ENCODE data around the gene COL7A1. TPM values are rescaled to one million over a fixed set of nuclear protein-coding genes. Genes with fewer than 3 reads are reported as not detected.
A peak's percentile ranks its signal among the peaks of the same experiment; 100 is the strongest.

The COL7A1 gene
- total RNA-seq, 2 donors from 2014 or later: 15.7 to 16.6 TPM

DNA sequence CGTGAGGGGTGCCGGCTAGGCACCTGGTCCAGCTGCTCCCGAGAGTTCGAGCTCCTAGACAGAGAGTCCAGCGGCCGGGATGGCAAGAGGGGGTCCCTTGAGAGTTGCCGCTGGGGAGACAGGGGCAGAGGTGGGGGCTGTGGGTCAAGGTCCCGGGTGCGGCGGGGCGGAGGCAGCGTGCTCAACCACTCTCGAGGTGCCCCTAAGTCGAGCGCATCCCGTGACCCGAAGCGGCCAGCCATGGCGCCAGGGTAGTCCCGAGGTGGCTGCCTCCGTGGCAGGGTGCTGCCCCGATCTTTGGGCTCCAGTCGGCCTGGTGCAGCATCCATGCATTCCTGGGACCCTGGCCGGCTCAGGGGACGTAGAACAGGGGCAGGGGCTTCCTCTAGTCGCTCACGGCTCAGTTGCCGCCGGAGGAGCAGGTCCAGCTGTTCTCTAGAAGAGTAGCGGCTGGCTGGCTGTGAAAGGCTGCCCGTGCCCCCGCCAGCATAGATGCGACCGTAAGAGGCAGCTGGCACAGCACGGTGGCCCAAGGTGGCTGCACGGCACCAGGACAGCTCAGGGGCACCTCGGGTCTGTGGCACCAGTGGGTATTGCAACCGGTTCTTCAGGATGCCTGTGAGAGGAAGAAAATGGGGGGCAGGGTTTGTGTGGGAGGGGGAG is 44.9 kb upstream of the COL7A1 start:
- Mint-ChIP-seq H3K9me3 (no peaks in the 10 kb centered on the region), H3K36me3 (ENCODE audit: low read depth) (peaks cover 28% of the 10 kb centered on the region), H3K4me3 (no peak overlapping the region), H3K27me3 (ENCODE audit: insufficient read depth) (no peaks in the 10 kb centered on the region), H3K27ac (no peak overlapping the region), H3K4me1 (peaks cover 15% of the 10 kb centered on the region)
- TF ChIP-seq, protein P1, sequence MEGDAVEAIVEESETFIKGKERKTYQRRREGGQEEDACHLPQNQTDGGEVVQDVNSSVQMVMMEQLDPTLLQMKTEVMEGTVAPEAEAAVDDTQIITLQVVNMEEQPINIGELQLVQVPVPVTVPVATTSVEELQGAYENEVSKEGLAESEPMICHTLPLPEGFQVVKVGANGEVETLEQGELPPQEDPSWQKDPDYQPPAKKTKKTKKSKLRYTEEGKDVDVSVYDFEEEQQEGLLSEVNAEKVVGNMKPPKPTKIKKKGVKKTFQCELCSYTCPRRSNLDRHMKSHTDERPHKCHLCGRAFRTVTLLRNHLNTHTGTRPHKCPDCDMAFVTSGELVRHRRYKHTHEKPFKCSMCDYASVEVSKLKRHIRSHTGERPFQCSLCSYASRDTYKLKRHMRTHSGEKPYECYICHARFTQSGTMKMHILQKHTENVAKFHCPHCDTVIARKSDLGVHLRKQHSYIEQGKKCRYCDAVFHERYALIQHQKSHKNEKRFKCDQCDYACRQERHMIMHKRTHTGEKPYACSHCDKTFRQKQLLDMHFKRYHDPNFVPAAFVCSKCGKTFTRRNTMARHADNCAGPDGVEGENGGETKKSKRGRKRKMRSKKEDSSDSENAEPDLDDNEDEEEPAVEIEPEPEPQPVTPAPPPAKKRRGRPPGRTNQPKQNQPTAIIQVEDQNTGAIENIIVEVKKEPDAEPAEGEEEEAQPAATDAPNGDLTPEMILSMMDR (conservative IDR thresholded peaks at IDR 0.05): no peak
- DNase-seq: no peak
- no peak overlapping the region for H3K4me3 ChIP-seq (ENCODE audit: low read length)
- no peak overlapping the region for H3K27ac ChIP-seq (ENCODE audit: low read depth, low read length)
- no peaks in the 10 kb centered on the region for H3K9me3 ChIP-seq (ENCODE audit: control insufficient read depth, low read length)
- no peaks in the 10 kb centered on the region for H3K27me3 ChIP-seq (ENCODE audit: control insufficient read depth, insufficient read depth, low read length, poor library complexity, severe bottlenecking)
- 92 to 97% methylated on average over 24 to 38 of the region's 38 CpGs for WGBS, 2 experiments (ENCODE audit: insufficient coverage in 1 of 2, insufficient read length in 1 of 2)
- H3K9ac ChIP-seq (ENCODE audit: extremely low read depth, low read length, poor library complexity, severe bottlenecking): no peak overlapping the region
- peaks cover 15% of the 10 kb centered on the region for H3K36me3 ChIP-seq (ENCODE audit: control insufficient read depth, insufficient read depth, low read length)
- H3K4me1 ChIP-seq (ENCODE audit: control insufficient read depth, insufficient read depth, low read length): peaks cover 11% of the 10 kb centered on the region

DNA sequence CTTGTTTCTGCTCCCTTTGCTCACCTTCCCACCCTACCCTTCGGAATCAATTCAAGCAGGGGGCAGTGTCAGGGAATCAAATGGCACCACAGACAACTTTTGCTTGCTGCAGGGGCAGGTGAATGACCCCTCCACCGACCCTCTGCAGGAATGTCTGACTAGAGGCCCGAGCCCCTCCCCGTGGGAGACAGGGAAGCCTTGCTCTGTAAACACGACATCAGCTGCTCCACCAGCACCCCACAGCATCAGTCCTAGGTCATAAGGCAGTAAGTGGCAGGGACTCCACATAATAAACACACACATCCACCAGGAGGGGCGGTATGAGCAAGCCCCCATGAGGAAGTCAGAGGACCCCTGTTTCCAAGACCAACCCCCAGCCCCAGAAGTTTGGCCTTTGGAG is 42.2 kb upstream of the COL7A1 start:
- H3K27me3 ChIP-seq (ENCODE audit: control insufficient read depth, insufficient read depth, low read length, poor library complexity, severe bottlenecking): no peaks in the 10 kb centered on the region
- Mint-ChIP-seq H3K27ac (peak overlapping the region; percentile 86), H3K4me3 (peak overlapping the region; percentile 70), H3K4me1 (peaks cover 21% of the 10 kb centered on the region), H3K9me3 (no peaks in the 10 kb centered on the region), H3K36me3 (ENCODE audit: low read depth) (peaks cover 27% of the 10 kb centered on the region), H3K27me3 (ENCODE audit: insufficient read depth) (no peaks in the 10 kb centered on the region)
- no peak overlapping the region for H3K27ac ChIP-seq (ENCODE audit: low read depth, low read length)
- H3K9me3 ChIP-seq (ENCODE audit: control insufficient read depth, low read length): no peaks in the 10 kb centered on the region
- 76 to 83% methylated on average over 1 to 6 of the region's 6 CpGs for WGBS, 2 experiments (ENCODE audit: insufficient coverage in 1 of 2, insufficient read length in 1 of 2)
- peak; percentile 62 for DNase-seq
- H3K4me1 ChIP-seq (ENCODE audit: control insufficient read depth, insufficient read depth, low read length): peaks cover 11% of the 10 kb centered on the region
- H3K9ac ChIP-seq (ENCODE audit: extremely low read depth, low read length, poor library complexity, severe bottlenecking): no peak overlapping the region
- TF ChIP-seq, protein P1 (conservative IDR thresholded peaks at IDR 0.05): no peak
- H3K4me3 ChIP-seq (ENCODE audit: low read length): no peak overlapping the region
- peaks cover 23% of the 10 kb centered on the region for H3K36me3 ChIP-seq (ENCODE audit: control insufficient read depth, insufficient read depth, low read length)

DNA sequence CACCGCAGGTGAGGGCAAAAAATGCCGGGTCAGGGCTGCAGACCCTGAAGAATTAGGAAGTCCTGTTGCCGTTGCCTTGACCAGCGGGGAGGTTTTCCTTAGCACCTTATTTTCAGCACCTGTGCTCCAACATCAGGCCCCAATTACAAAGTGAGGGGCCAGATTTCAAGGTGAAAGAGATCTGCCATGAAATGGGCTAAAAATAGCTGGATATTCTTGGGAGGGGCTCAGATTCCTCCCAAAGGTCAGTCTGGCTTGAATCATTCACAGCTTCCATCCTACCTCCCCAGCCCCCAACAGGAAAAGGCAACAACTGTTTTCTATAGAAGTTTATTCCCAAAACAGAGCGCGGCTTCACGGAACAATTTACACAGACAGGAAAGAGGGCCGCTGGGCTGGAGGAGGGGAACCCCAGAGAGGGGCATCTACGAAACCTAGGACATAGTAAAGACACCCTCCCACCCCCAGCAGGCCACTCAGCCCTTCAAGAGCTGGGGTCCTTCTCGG is 41.1 kb upstream of the COL7A1 start:
- peaks cover 26% of the 10 kb centered on the region for H3K36me3 Mint-ChIP-seq (ENCODE audit: low read depth)
- 33% methylated on average over 10 of the region's 10 CpGs; no CpG with 5 or more reads in 1 of the 2 experiments for WGBS, 2 experiments (ENCODE audit: insufficient coverage in 1 of 2, insufficient read length in 1 of 2)
- TF ChIP-seq, protein P1 (conservative IDR thresholded peaks at IDR 0.05): no peak

More for the DNA sequence above, 41.1 kb upstream of the COL7A1 start:
- Mint-ChIP-seq H3K4me3 (peak overlapping the region; percentile 70), H3K9me3 (no peaks in the 10 kb centered on the region), H3K4me1 (peaks cover 21% of the 10 kb centered on the region), H3K27me3 (ENCODE audit: insufficient read depth) (no peaks in the 10 kb centered on the region), H3K27ac (peak overlapping the region; percentile 93)
- peaks cover 11% of the 10 kb centered on the region for H3K4me1 ChIP-seq (ENCODE audit: control insufficient read depth, insufficient read depth, low read length)
- DNase-seq: peak; percentile 56
- peak overlapping the region; percentile 64 for H3K27ac ChIP-seq (ENCODE audit: low read depth, low read length)
- H3K9ac ChIP-seq (ENCODE audit: extremely low read depth, low read length, poor library complexity, severe bottlenecking): peak overlapping the region; percentile 44
- H3K36me3 ChIP-seq (ENCODE audit: control insufficient read depth, insufficient read depth, low read length): peaks cover 20% of the 10 kb centered on the region
- H3K4me3 ChIP-seq (ENCODE audit: low read length): peak overlapping the region; percentile 85
- no peaks in the 10 kb centered on the region for H3K9me3 ChIP-seq (ENCODE audit: control insufficient read depth, low read length)
- H3K27me3 ChIP-seq (ENCODE audit: control insufficient read depth, insufficient read depth, low read length, poor library complexity, severe bottlenecking): no peaks in the 10 kb centered on the region
